Muscle of leg (tissue), 11 donors: ENCODE data around the gene COX7A1. TPM values are rescaled to one million over a fixed set of nuclear protein-coding genes. Genes with fewer than 3 reads are reported as not detected.

Experiments
- DNase-seq: peaks from one replicate; pipeline ENCODE4 v3.0.0; 2013
- H3K27ac ChIP-seq: one replicate; pipeline ENCODE4 v1.5.1; 2013; ENCODE audit warnings: mild to moderate bottlenecking, low read length, control low read depth
- H3K27me3 ChIP-seq: one replicate; pipeline ENCODE4 v1.6.1; 2013; ENCODE audit warnings: low read length; ENCODE audit not compliant: control insufficient read depth, insufficient read depth
- H3K36me3 ChIP-seq: one replicate; pipeline ENCODE4 v1.6.1; 2013; ENCODE audit warnings: low read length; ENCODE audit not compliant: control insufficient read depth, insufficient read depth
- H3K4me1 ChIP-seq: one replicate; pipeline ENCODE4 v1.6.1; 2013; ENCODE audit warnings: low read length; ENCODE audit not compliant: control insufficient read depth, insufficient read depth
- H3K4me3 ChIP-seq: one replicate; pipeline ENCODE4 v1.5.1; 2013; ENCODE audit warnings: low read length, control low read depth
- H3K9me3 ChIP-seq: replicated peaks from 2 replicates; pipeline ENCODE4 v1.6.1; 2013; ENCODE audit warnings: low read depth, low read length; ENCODE audit not compliant: control insufficient read depth
- WGBS: methylation state at CpG from one replicate; pipeline ENCODE4 v1.1.5; 2013; ENCODE audit warnings: missing lambda C conversion rate; ENCODE audit not compliant: insufficient coverage; 5-methylcytosine and 5-hydroxymethylcytosine counted together
- polyA plus RNA-seq, 8 donors: library from polyadenylated mRNA; unstranded; fragments of 120-200 nt; gene quantifications; one replicate each; pipeline versions ENCODE4 v1.2.1 to v1.2.3, GENCODE V29; 2013; ENCODE audit warnings: inconsistent platforms in 1 of 8, low replicate concordance in 1 of 8; ENCODE audit not compliant: insufficient read length in 8 of 8, insufficient read depth in 1 of 8
- total RNA-seq: library from RNA; stranded (reverse); fragments of 120-200 nt; gene quantifications from one replicate; pipeline ENCODE4 v1.2.4, GENCODE V29; 2013

Gene COX7A1
- total and polyA plus RNA-seq, 9 donors = 185 to 391 (median 245) TPM

DNA sequence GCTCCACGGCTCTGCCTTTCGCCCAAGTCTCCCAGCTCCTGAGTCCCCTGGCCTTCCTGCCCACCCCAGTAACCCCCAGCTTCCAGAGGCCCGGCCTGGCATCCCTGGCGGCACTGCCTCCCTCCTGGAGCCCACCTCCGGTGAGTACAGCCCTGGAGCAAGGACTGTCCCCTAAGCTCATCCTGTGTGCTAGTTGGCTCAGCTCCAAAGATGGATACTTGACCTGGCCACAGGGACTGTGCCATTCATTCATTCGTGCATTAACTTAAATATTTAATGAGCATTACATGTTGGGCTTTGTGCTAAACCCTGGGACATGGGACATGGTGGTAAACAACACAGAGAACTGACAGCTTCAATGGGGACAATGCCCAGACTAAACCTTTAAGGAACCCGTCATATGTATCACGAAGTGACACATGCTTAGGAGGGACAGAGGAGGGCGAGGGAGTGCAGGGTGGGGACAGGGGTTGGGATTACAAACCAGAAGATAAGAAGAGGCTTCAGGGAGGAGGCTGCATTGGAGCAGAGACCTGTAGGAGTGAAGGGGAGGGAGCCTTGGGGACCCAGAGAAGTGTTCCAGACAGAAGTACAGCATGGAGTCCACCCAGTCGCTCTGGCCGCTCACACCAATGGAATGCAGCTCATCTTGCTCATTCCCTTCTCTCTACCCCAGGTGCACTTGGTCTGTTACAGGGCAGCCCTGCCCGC is 48.2 kb downstream of the COX7A1 start:
- no peak for DNase-seq
- no peak overlapping the region for H3K4me3 ChIP-seq
- WGBS = 98% methylated on average over 9 of the region's 12 CpGs
- no peaks in the 10 kb centered on the region for H3K27me3 ChIP-seq
- peaks cover 45% of the 10 kb centered on the region for H3K36me3 ChIP-seq
- H3K4me1 ChIP-seq = peaks cover 9% of the 10 kb centered on the region
- no peak overlapping the region for H3K27ac ChIP-seq
- no peaks in the 10 kb centered on the region for H3K9me3 ChIP-seq

DNA sequence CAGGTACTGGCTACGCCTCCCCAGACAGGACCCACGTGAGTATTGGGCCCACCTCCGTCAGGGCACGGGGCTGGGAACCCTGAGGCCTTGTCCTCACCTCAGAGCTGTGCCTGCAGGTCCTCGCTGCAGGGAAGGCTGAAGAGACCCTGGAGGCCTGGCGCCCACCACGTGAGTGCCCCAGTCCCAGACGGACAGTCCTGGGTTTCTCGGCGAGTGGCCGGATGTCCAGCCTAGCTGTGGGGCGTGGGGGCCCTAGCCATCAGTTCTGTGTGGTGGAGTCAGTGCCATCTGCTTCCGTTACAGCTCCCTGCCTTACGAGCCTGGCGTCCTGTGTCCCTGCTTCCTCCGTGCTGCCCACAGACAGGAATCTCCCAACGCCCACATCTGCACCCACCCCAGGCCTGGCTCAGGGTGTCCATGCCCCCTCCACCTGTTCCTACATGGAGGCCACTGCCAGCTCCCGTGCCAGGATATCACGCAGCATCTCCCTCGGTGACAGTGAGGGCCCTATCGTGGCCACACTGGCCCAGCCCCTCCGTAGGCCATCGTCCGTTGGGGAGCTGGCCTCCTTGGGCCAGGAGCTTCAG is 49.1 kb downstream of the COX7A1 start:
- WGBS = 93% methylated on average over 21 of the region's 24 CpGs
- DNase-seq = no peak

DNA sequence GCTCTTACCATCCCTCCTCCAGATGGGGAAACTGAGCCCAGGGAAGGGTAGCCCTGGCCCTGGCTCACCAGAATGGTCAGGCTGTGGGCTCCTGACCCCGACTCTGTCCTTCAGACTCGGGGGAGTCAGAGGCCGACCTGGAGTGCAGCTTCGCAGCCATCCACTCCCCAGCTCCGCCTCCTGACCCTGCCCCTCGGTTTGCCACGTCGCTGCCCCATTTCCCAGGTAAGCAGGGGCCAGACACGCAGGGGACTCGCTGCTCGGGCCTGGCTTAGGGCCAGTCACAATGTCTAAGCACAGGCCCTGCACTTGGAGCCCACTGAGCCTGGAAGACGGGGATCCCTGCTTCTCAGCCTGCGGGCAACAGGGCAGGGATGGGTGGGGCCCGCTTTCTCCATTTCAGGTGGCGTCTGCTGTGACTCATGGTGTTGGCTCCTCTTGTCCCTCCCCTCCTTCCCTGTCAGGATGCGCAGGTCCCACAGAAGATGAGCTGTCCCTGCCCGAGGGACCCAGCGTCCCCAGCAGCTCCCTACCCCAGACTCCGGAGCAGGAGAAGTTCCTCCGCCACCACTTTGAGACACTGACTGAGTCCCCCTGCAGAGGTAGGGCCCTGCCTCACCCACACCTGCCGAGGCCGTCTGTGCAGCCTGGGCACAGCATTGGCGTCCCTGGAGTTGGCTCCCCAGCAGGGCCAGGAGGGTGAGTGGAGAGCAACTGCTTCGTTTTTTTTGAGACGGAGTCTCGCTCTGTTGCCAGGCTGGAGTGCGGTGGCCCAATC is 50.5 kb downstream of the COX7A1 start:
- no peaks in the 10 kb centered on the region for H3K27me3 ChIP-seq
- peaks cover 9% of the 10 kb centered on the region for H3K4me1 ChIP-seq
- H3K27ac ChIP-seq = no peak overlapping the region
- H3K36me3 ChIP-seq = peaks cover 45% of the 10 kb centered on the region
- no peak for DNase-seq
- H3K4me3 ChIP-seq = no peak overlapping the region
- WGBS = 88% methylated on average over 27 of the region's 27 CpGs
- H3K9me3 ChIP-seq = no peaks in the 10 kb centered on the region

More for the DNA sequence above, 49.1 kb downstream of the COX7A1 start:
- H3K27ac ChIP-seq = no peak overlapping the region
- no peaks in the 10 kb centered on the region for H3K27me3 ChIP-seq
- H3K4me3 ChIP-seq = no peak overlapping the region
- H3K9me3 ChIP-seq = no peaks in the 10 kb centered on the region
- peaks cover 45% of the 10 kb centered on the region for H3K36me3 ChIP-seq
- peaks cover 9% of the 10 kb centered on the region for H3K4me1 ChIP-seq

Other genes starting within 250 kb of the COX7A1 start
- gene HCST, start 249.9 kb downstream of the COX7A1 start, total RNA-seq = 4.0 TPM
- gene HCST, start 249.9 kb downstream of the COX7A1 start, polyA plus RNA-seq = 1 to 10 TPM; 3.5 to 7.8 (median 5.6) TPM
- 18.0 TPM for gene TYROBP, start 244.2 kb downstream of the COX7A1 start, total RNA-seq
- gene TYROBP, start 244.2 kb downstream of the COX7A1 start, polyA plus RNA-seq = 10 to 100 TPM; 16.5 to 22.5 (median 18.9) TPM
- gene LRFN3, start 216.1 kb downstream of the COX7A1 start, total RNA-seq = 1.8 TPM
- 10 to 100 TPM in 3 of 8 donors, 1 to 10 TPM in 5; 6.3 to 13.9 (median 9.3) TPM for gene LRFN3, start 216.1 kb downstream of the COX7A1 start, polyA plus RNA-seq
- 18.7 TPM for gene SDHAF1, start 157.3 kb downstream of the COX7A1 start, total RNA-seq
- 10 to 100 TPM; 10.9 to 14.8 (median 12.9) TPM for gene SDHAF1, start 157.3 kb downstream of the COX7A1 start, polyA plus RNA-seq
- 0.18 TPM for gene SYNE4, start 143.6 kb downstream of the COX7A1 start, total RNA-seq
- 1 to 10 TPM in 1 of 8 donors, under 1 TPM in 7; 0.11 to 1.2 (median 0.41) TPM for gene SYNE4, start 143.6 kb downstream of the COX7A1 start, polyA plus RNA-seq
- 8.3 TPM for gene ALKBH6, start 138.2 kb downstream of the COX7A1 start, total RNA-seq
- 10 to 100 TPM in 4 of 8 donors, 1 to 10 TPM in 4; 7.8 to 12.1 (median 9.9) TPM for gene ALKBH6, start 138.2 kb downstream of the COX7A1 start, polyA plus RNA-seq
- gene CLIP3, start 119.6 kb downstream of the COX7A1 start, total RNA-seq = 2.9 TPM
- gene CLIP3, start 119.6 kb downstream of the COX7A1 start, polyA plus RNA-seq = 10 to 100 TPM; 12.2 to 27.6 (median 18.9) TPM
- gene THAP8, start 98.2 kb downstream of the COX7A1 start, total RNA-seq = 4.9 TPM
- 10 to 100 TPM in 1 of 8 donors, 1 to 10 TPM in 7; 7.9 to 11.3 (median 9.0) TPM for gene THAP8, start 98.2 kb downstream of the COX7A1 start, polyA plus RNA-seq
- 2.1 TPM for gene WDR62, start 97.5 kb downstream of the COX7A1 start, total RNA-seq
- gene WDR62, start 97.5 kb downstream of the COX7A1 start, polyA plus RNA-seq = 1 to 10 TPM; 3.2 to 4.6 (median 3.6) TPM
- not detected for gene OVOL3, start 41.3 kb downstream of the COX7A1 start, total RNA-seq
- gene OVOL3, start 41.3 kb downstream of the COX7A1 start, polyA plus RNA-seq = under 1 TPM in 1 of 8 donors, not detected in 7; 0.18 TPM
- gene POLR2I, start 37.6 kb downstream of the COX7A1 start, total RNA-seq = 70.2 TPM
- gene POLR2I, start 37.6 kb downstream of the COX7A1 start, polyA plus RNA-seq = 10 to 100 TPM; 37.1 to 51.5 (median 45.2) TPM
- gene TBCB, start 37.0 kb downstream of the COX7A1 start, total RNA-seq = 129 TPM
- 10 to 100 TPM; 86.5 to 97.3 (median 90.7) TPM for gene TBCB, start 37.0 kb downstream of the COX7A1 start, polyA plus RNA-seq
- 342 TPM for gene CAPNS1, start 12.4 kb downstream of the COX7A1 start, total RNA-seq
- 100 to 1,000 TPM; 492 to 602 (median 554) TPM for gene CAPNS1, start 12.4 kb downstream of the COX7A1 start, polyA plus RNA-seq
- gene ZNF565, start 62.2 kb upstream of the COX7A1 start, total RNA-seq = 8.8 TPM
- 1 to 10 TPM; 4.1 to 7.4 (median 5.7) TPM for gene ZNF565, start 62.2 kb upstream of the COX7A1 start, polyA plus RNA-seq
- gene ZNF146, start 62.7 kb upstream of the COX7A1 start, total RNA-seq = 82.0 TPM
- gene ZNF146, start 62.7 kb upstream of the COX7A1 start, polyA plus RNA-seq = 10 to 100 TPM; 49.7 to 82.3 (median 63.5) TPM
- gene ZFP14, start 226.8 kb upstream of the COX7A1 start, total RNA-seq = 9.6 TPM
- 1 to 10 TPM; 4.5 to 6.3 (median 5.4) TPM for gene ZFP14, start 226.8 kb upstream of the COX7A1 start, polyA plus RNA-seq